ENCODE measurements around the gene MYO1F.
"Not testable (repeated sequence)": the region's sequence is repeated elsewhere in the genome, so short reads cannot be mapped to it uniquely, and the experiment has no call there.

MYO1F gene

GRCh38 chr19:8577247-8577646, at the start of gene MYO1F:
MYO1F (minus strand) TSS chr19:8577442; CDS start chr19:8577309, 133 bp downstream.
- Histone ChIP-seq H3K27me3 (ENCODE audit: insufficient read depth, low read length, poor library complexity) (peaks cover 5% of the 10 kb centered on the region), H3K4me3 (ENCODE audit: low read depth in 1 of 2, low read length in 2 of 2) (no peak within 1 kb of the TSS)

GRCh38 chr19:8626842-8627241, 49.6 kb upstream of the MYO1F start:
- TF ChIP-seq CTCF (IDR thresholded peaks at IDR 0.05; ENCODE audit: borderline replicate concordance, extremely low read depth, low read length, poor library complexity, severe bottlenecking) = no peak
- no peak for TF ChIP-seq EZH2 (IDR thresholded peaks at IDR 0.05; ENCODE audit: borderline replicate concordance, low read depth, low read length, severe bottlenecking)
- no peaks in the 10 kb centered on the region for H3K9me3 ChIP-seq (ENCODE audit: insufficient read depth, low read length, severe bottlenecking)
- no peaks in the 10 kb centered on the region for H3K4me1 ChIP-seq (ENCODE audit: insufficient read depth, low read length)
- no peaks in the 10 kb centered on the region for H3K79me2 ChIP-seq (ENCODE audit: insufficient read depth, low read length)
- ATAC-seq (ENCODE audit: insufficient read depth, low read depth) (no peak), DNase-seq (no peak)
- no peak overlapping the region for H3K4me2 ChIP-seq (ENCODE audit: insufficient read depth, low read length)
- no peak overlapping the region for H3K27ac ChIP-seq (ENCODE audit: low read length)
- H2AFZ ChIP-seq (ENCODE audit: low read depth, low read length) = no peak overlapping the region
- H3K27me3 ChIP-seq (ENCODE audit: insufficient read depth, low read length, poor library complexity) = no peaks in the 10 kb centered on the region
- H3K4me3 ChIP-seq (ENCODE audit: low read depth in 1 of 2, low read length in 2 of 2) = no peak overlapping the region
- no peak overlapping the region for H3K9ac ChIP-seq (ENCODE audit: low read depth, low read length)
- H3K36me3 ChIP-seq (ENCODE audit: insufficient read depth, low read length) = no peaks in the 10 kb centered on the region
- no peaks in the 10 kb centered on the region for H4K20me1 ChIP-seq (ENCODE audit: insufficient read depth, low read length)

More at GRCh38 chr19:8577247-8577646, at the start of gene MYO1F:
- Histone ChIP-seq H2AFZ (ENCODE audit: low read depth, low read length) (no peak within 1 kb of the TSS), H3K36me3 (ENCODE audit: insufficient read depth, low read length) (no peaks in the 10 kb centered on the region), H3K9me3 (ENCODE audit: insufficient read depth, low read length, severe bottlenecking) (no peaks in the 10 kb centered on the region), H3K9ac (ENCODE audit: low read depth, low read length) (no peak within 1 kb of the TSS), H3K4me2 (ENCODE audit: insufficient read depth, low read length) (no peak within 1 kb of the TSS), H3K4me1 (ENCODE audit: insufficient read depth, low read length) (peaks cover 18% of the 10 kb centered on the region), H3K27ac (ENCODE audit: low read length) (no peak within 1 kb of the TSS), H3K79me2 (ENCODE audit: insufficient read depth, low read length) (no peaks in the 10 kb centered on the region), H4K20me1 (ENCODE audit: insufficient read depth, low read length) (no peaks in the 10 kb centered on the region; the same call in 1 of the 2 replicates)
- DNase-seq = no peak
- ATAC-seq (ENCODE audit: insufficient read depth, low read depth) = no peak
- TF ChIP-seq EZH2 (IDR thresholded peaks at IDR 0.05; ENCODE audit: borderline replicate concordance, low read depth, low read length, severe bottlenecking) (no peak), CTCF (IDR thresholded peaks at IDR 0.05; ENCODE audit: borderline replicate concordance, extremely low read depth, low read length, poor library complexity, severe bottlenecking) (no peak)

- H4K20me1 ChIP-seq (ENCODE audit: insufficient read depth, low read length); DNase-seq; H3K79me2 ChIP-seq (ENCODE audit: insufficient read depth, low read length); H3K9ac ChIP-seq (ENCODE audit: low read depth, low read length); H2AFZ ChIP-seq (ENCODE audit: low read depth, low read length); H3K9me3 ChIP-seq (ENCODE audit: insufficient read depth, low read length, severe bottlenecking); H3K4me2 ChIP-seq (ENCODE audit: insufficient read depth, low read length); H3K27ac ChIP-seq (ENCODE audit: low read length); H3K4me1 ChIP-seq (ENCODE audit: insufficient read depth, low read length); H3K27me3 ChIP-seq (ENCODE audit: insufficient read depth, low read length, poor library complexity); H3K4me3 ChIP-seq (ENCODE audit: low read depth in 1 of 2, low read length in 2 of 2); H3K36me3 ChIP-seq (ENCODE audit: insufficient read depth, low read length): not testable (repeated sequence)
- peak; percentile 50 for TF ChIP-seq CTCF (IDR thresholded peaks at IDR 0.05; ENCODE audit: borderline replicate concordance, extremely low read depth, low read length, poor library complexity, severe bottlenecking)
- ATAC-seq (ENCODE audit: insufficient read depth, low read depth) = 0 out of 3 replicates have a peak, but pooled peaks have one; percentile 52
These were observed 45.6 kb upstream of the MYO1F start for GRCh38 chr19:8622886-8623285.

GRCh38 chr19:8618751-8619150, 41.5 kb upstream of the MYO1F start:
- Histone ChIP-seq H4K20me1 (ENCODE audit: insufficient read depth, low read length) (no peaks in the 10 kb centered on the region), H3K27me3 (ENCODE audit: insufficient read depth, low read length, poor library complexity) (no peaks in the 10 kb centered on the region), H3K4me2 (ENCODE audit: insufficient read depth, low read length) (no peak overlapping the region), H3K79me2 (ENCODE audit: insufficient read depth, low read length) (no peaks in the 10 kb centered on the region), H3K4me1 (ENCODE audit: insufficient read depth, low read length) (no peaks in the 10 kb centered on the region), H3K36me3 (ENCODE audit: insufficient read depth, low read length) (no peaks in the 10 kb centered on the region), H2AFZ (ENCODE audit: low read depth, low read length) (no peak overlapping the region), H3K4me3 (ENCODE audit: low read depth in 1 of 2, low read length in 2 of 2) (no peak overlapping the region), H3K9ac (ENCODE audit: low read depth, low read length) (no peak overlapping the region), H3K27ac (ENCODE audit: low read length) (no peak overlapping the region), H3K9me3 (ENCODE audit: insufficient read depth, low read length, severe bottlenecking) (no peaks in the 10 kb centered on the region)
- DNase-seq (no peak), ATAC-seq (ENCODE audit: insufficient read depth, low read depth) (no peak)
- TF ChIP-seq CTCF (IDR thresholded peaks at IDR 0.05; ENCODE audit: borderline replicate concordance, extremely low read depth, low read length, poor library complexity, severe bottlenecking) (no peak), EZH2 (IDR thresholded peaks at IDR 0.05; ENCODE audit: borderline replicate concordance, low read depth, low read length, severe bottlenecking) (no peak)

Measured in DND-41 (cell line).